GM06990 (cell line): ENCODE measurements around the gene PLXNA2.

Experiments used
- DNase-seq: peaks from one replicate; pipeline ENCODE4 v3.0.0-alpha.2; 2011; ENCODE audit not compliant: insufficient read length; ENCODE audit errors: extremely low read depth
- H3K27me3 ChIP-seq: replicated peaks from 2 replicates; pipeline ENCODE4 v1.6.0; 2011; ENCODE audit warnings: low read length; ENCODE audit not compliant: control insufficient read depth, insufficient read depth
- H3K36me3 ChIP-seq: 2 replicates; pipeline ENCODE4 v1.5.1; 2011; ENCODE audit warnings: low read length; ENCODE audit not compliant: control insufficient read depth, insufficient read depth
- H3K4me3 ChIP-seq: replicated peaks from 2 replicates; pipeline ENCODE4 v1.5.1; 2011; ENCODE audit warnings: low read depth, mild to moderate bottlenecking, control low read depth, low read length
- TF ChIP-seq, protein P1 (sequence below): IDR thresholded peaks from 2 replicates; pipeline ENCODE4 v1.5.1; 2011; ENCODE audit warnings: low read length, control low read depth, mild to moderate bottlenecking, inconsistent platforms; ENCODE audit not compliant: insufficient read depth, poor library complexity, severe bottlenecking

PLXNA2 gene

DNA sequence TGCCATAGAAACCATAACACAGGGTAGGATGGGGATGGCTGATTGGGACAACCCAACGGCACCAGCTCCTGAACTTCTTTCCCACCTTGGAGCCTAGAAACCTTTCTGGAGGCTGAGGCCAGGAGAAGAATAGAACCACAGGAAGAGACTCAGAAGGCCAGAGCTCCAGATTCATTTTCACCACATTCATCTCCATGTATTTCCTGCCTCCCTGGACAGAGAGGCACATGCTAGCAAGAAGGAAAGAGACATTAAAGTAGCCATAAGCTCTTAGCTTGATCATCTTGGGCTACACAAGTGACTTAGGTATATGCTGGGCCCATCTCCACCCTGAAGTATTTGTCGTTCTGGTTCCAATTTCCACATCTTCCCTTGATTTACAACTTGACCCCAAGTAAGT lies 44.1 kb downstream of the PLXNA2 start:
- Histone ChIP-seq H3K27me3 (no peaks in the 10 kb centered on the region), H3K4me3 (no peak overlapping the region), H3K36me3 (no peaks in the 10 kb centered on the region)
- no peak for DNase-seq
- TF ChIP-seq, protein P1, sequence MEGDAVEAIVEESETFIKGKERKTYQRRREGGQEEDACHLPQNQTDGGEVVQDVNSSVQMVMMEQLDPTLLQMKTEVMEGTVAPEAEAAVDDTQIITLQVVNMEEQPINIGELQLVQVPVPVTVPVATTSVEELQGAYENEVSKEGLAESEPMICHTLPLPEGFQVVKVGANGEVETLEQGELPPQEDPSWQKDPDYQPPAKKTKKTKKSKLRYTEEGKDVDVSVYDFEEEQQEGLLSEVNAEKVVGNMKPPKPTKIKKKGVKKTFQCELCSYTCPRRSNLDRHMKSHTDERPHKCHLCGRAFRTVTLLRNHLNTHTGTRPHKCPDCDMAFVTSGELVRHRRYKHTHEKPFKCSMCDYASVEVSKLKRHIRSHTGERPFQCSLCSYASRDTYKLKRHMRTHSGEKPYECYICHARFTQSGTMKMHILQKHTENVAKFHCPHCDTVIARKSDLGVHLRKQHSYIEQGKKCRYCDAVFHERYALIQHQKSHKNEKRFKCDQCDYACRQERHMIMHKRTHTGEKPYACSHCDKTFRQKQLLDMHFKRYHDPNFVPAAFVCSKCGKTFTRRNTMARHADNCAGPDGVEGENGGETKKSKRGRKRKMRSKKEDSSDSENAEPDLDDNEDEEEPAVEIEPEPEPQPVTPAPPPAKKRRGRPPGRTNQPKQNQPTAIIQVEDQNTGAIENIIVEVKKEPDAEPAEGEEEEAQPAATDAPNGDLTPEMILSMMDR = no peak

DNA sequence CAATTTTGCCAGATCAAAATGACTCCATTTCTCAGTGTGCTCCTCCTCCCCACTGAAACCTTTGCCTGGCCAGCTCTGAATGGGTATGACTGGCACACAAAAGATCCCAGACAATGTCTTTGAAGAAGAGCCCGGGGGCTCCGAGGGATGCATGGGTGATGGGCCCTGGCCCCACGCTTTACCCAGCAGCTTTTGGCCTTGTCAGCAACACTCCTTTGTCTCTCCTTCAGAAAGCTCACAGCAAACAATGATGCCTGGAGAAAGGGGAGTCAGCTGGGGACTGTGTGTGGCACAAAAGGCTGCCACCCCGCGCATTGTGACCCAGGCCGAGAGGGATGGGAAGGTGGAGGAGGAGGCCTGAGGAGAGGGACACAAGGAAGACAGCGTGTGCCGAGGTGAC lies 45.9 kb downstream of the PLXNA2 start:
- Histone ChIP-seq H3K27me3 (no peaks in the 10 kb centered on the region), H3K36me3 (no peaks in the 10 kb centered on the region), H3K4me3 (no peak overlapping the region)
- no peak for DNase-seq
- TF ChIP-seq, protein P1 = no peak

DNA sequence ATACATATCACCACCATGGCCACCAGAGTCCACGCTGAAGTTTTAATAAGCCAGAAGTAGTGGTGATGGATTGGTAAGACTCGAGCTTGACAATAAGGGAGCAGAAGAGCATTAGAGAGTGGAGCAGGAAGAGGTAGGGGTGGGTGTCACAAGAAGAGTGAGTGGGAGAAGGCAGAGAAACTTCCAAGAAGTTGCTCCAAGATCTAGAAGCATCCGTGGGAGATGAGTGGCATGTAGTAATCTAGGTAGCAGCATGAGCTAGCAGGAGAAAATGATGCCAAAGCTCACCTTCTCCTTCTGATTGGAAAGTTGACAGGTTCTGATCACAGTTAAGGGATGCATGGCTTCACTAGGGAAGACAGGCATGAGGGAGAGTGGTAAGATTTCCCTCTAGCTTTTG lies 49.2 kb downstream of the PLXNA2 start:
- Histone ChIP-seq H3K36me3 (no peaks in the 10 kb centered on the region), H3K4me3 (no peak overlapping the region), H3K27me3 (no peaks in the 10 kb centered on the region)
- DNase-seq = no peak
- TF ChIP-seq, protein P1 = no peak

DNA sequence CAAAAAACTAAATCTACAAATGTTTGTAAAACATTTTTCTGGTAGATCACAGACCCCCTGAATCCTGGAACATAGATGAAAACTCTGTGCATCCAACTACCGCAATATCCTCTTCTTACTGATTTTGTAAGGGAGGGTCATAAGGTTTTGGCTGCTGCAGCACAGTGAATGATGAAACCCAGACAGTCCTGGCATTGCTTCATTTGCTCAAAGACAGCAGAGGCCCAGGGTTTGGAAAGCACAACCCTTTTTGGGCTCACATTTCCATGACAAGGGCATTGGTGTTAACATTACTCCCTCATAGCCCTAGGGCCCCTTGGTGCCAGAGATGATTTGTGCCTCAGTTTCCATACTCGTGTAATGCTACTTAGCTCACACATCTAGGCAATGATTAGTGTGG lies 51.2 kb downstream of the PLXNA2 start:
- no peak overlapping the region for H3K4me3 ChIP-seq
- TF ChIP-seq, protein P1 = no peak
- no peak for DNase-seq
- no peaks in the 10 kb centered on the region for H3K36me3 ChIP-seq
- H3K27me3 ChIP-seq = no peaks in the 10 kb centered on the region

DNA sequence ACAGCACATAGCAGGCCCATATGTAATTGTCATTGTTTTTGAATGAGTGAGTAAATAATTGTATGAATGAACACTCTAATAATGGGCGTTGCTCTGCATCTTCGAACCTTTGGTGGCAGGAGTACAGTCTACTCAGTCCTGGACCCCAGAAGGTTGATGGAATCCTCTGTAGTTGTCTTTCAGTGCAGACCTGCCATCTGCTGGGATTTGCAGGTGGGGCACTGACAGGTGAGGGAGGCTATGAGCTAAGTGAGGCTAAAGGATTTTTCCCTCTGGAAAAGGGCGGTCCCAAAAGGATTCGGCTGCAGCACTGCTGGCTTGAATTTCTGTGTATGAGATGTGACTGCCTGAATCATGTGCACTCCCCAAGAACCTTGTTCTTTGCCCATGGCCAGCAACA lies 53.4 kb downstream of the PLXNA2 start:
- Histone ChIP-seq H3K27me3 (no peaks in the 10 kb centered on the region), H3K36me3 (no peaks in the 10 kb centered on the region), H3K4me3 (no peak overlapping the region)
- no peak for DNase-seq
- TF ChIP-seq, protein P1 = no peak

DNA sequence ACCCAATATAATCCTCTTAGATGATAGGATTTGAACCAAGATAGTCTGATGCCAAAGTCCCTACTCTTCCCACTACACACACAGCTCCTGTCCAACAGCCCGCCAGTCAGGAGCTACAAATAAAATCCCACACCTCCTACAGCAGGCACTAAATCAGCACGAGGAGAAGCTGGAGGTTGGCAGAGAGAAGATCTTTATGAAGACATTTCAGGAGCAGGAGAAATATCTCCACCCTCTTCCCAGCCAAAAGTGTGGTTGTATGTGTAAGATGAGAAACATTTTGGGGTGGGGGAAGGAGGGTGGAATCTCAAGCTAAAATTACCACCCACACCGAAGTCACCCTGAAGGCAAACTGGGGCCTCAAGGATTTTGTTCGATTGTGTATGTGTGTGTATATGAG lies 54.5 kb downstream of the PLXNA2 start:
- TF ChIP-seq, protein P1 = no peak
- no peak for DNase-seq
- no peaks in the 10 kb centered on the region for H3K27me3 ChIP-seq
- H3K4me3 ChIP-seq = no peak overlapping the region
- H3K36me3 ChIP-seq = no peaks in the 10 kb centered on the region
